GM23338 (cell line): ENCODE data around the gene COPE. TPM values are rescaled to one million over a fixed set of nuclear protein-coding genes. Genes with fewer than 3 reads are reported as not detected.

Experiments used
- ATAC-seq: fragments of 200-7000 bp; cut with Tn5 transposase; 3 replicates; pipeline ENCODE4 v1.9.1; 2020
- DNase-seq: peaks from one replicate; pipeline ENCODE4 v3.0.0-alpha.2; 2015; ENCODE audit warnings: low spot score
- H2AFZ ChIP-seq: fragments of 200-600 bp; sonication (generic); 2 replicates; pipeline ENCODE4 v1.8.0; 2016; ENCODE audit warnings: antibody characterized with exemption, mild to moderate bottlenecking, moderate library complexity
- H3F3A ChIP-seq: fragments of 200-600 bp; sonication (generic); replicated peaks from 2 replicates; pipeline ENCODE4 v1.8.0; 2017; ENCODE audit warnings: antibody characterized with exemption, mixed run types, low read depth
- H3K27ac ChIP-seq: fragments of 200-600 bp; sonication (generic); 2 replicates; pipeline ENCODE4 v1.6.1; 2016; ENCODE audit warnings: low read depth
- H3K27me3 ChIP-seq: fragments of 200-600 bp; sonication (generic); 2 replicates; pipeline ENCODE4 v1.8.0; 2016; ENCODE audit warnings: mild to moderate bottlenecking, mixed run types, moderate library complexity; ENCODE audit not compliant: insufficient read depth
- H3K36me3 ChIP-seq: fragments of 200-600 bp; sonication (generic); 2 replicates; pipeline ENCODE4 v1.8.0; 2016; ENCODE audit warnings: mild to moderate bottlenecking; ENCODE audit not compliant: insufficient read depth
- H3K4me1 ChIP-seq: fragments of 200-600 bp; sonication (generic); 2 replicates; pipeline ENCODE4 v1.8.0; 2016; ENCODE audit warnings: mild to moderate bottlenecking, moderate library complexity; ENCODE audit not compliant: insufficient read depth
- H3K4me2 ChIP-seq: fragments of 200-600 bp; sonication (generic); 2 replicates; pipeline ENCODE4 v1.7.1; 2017; ENCODE audit warnings: mixed run types
- H3K4me3 ChIP-seq: fragments of 200-600 bp; sonication (generic); 2 replicates; pipeline ENCODE4 v1.6.1; 2016; ENCODE audit warnings: mixed run types
- H3K79me2 ChIP-seq: fragments of 200-600 bp; sonication (generic); replicated peaks from 2 replicates; pipeline ENCODE4 v1.8.0; 2017; ENCODE audit warnings: mild to moderate bottlenecking; ENCODE audit not compliant: insufficient read depth
- H3K9me2 ChIP-seq: fragments of 200-600 bp; sonication (generic); 2 replicates; pipeline ENCODE4 v1.8.0; 2017; ENCODE audit not compliant: insufficient read depth
- H4K20me1 ChIP-seq: fragments of 200-600 bp; sonication (generic); replicated peaks from 2 replicates; pipeline ENCODE4 v1.8.0; 2017; ENCODE audit warnings: mild to moderate bottlenecking; ENCODE audit not compliant: insufficient read depth
- H3K27ac Mint-ChIP-seq: 2 replicates; pipeline ENCODE4 v1.8.0; 2020; ENCODE audit warnings: inconsistent platforms, mild to moderate bottlenecking, moderate library complexity, mixed read lengths
- H3K27me3 Mint-ChIP-seq: 3 replicates; pipeline ENCODE4 v1.8.0; 2022; ENCODE audit warnings: low read depth, mild to moderate bottlenecking, moderate library complexity, mixed read lengths, inconsistent platforms; ENCODE audit not compliant: insufficient read depth, poor library complexity
- H3K36me3 Mint-ChIP-seq: 3 replicates; pipeline ENCODE4 v1.8.0; 2021; ENCODE audit warnings: low read depth, mild to moderate bottlenecking, inconsistent platforms, moderate library complexity, mixed read lengths
- H3K4me1 Mint-ChIP-seq: 3 replicates; pipeline ENCODE4 v1.8.0; 2020; ENCODE audit warnings: mild to moderate bottlenecking, inconsistent platforms, mixed read lengths
- H3K4me3 Mint-ChIP-seq: 3 replicates; pipeline ENCODE4 v1.8.0; 2021; ENCODE audit warnings: moderate library complexity, mild to moderate bottlenecking, inconsistent platforms, mixed read lengths
- H3K9me3 Mint-ChIP-seq: 3 replicates; pipeline ENCODE4 v1.8.0; 2020; ENCODE audit warnings: moderate library complexity, mild to moderate bottlenecking, inconsistent platforms, mixed read lengths
- CREB1 ChIP-seq: fragments of 250-450 bp; sonication (Bioruptor Pico); IDR thresholded peaks from 2 replicates; pipeline ENCODE4 v1.5.0; 2020; ENCODE audit warnings: low read depth, mild to moderate bottlenecking, moderate library complexity
- EZH2 ChIP-seq: fragments of 200-600 bp; sonication (generic); IDR thresholded peaks from one replicate; pipeline ENCODE4 v1.8.0; 2017; ENCODE audit warnings: antibody characterized with exemption, mild to moderate bottlenecking, low read depth; ENCODE audit not compliant: unreplicated experiment
- EZH2phosphoT487 ChIP-seq: fragments of 200-600 bp; sonication (generic); IDR thresholded peaks from one replicate; pipeline ENCODE4 v1.8.1; 2018; ENCODE audit warnings: antibody characterized with exemption; ENCODE audit not compliant: unreplicated experiment
- JUNB ChIP-seq: IDR thresholded peaks from one replicate; pipeline ENCODE4 v1.6.1; 2016; ENCODE audit warnings: antibody characterized with exemption; ENCODE audit not compliant: unreplicated experiment
- NANOG ChIP-seq: IDR thresholded peaks from 2 replicates; pipeline ENCODE4 v1.6.1; 2016; ENCODE audit warnings: antibody characterized with exemption, borderline replicate concordance
- POLR2AphosphoS5 ChIP-seq: IDR thresholded peaks from 2 replicates; pipeline ENCODE4 v1.6.1; 2016; ENCODE audit warnings: antibody characterized with exemption, low read depth
- STAT1 ChIP-seq: IDR thresholded peaks from one replicate; pipeline ENCODE4 v1.6.1; 2016; ENCODE audit warnings: antibody characterized with exemption; ENCODE audit not compliant: unreplicated experiment
- ZNF114 ChIP-seq: fragments of 250-450 bp; sonication (Bioruptor Pico); IDR thresholded peaks from 2 replicates; pipeline ENCODE4 v1.5.0; 2020; ENCODE audit warnings: mild to moderate bottlenecking, moderate library complexity
- ZNF331 ChIP-seq: fragments of 250-450 bp; sonication (Bioruptor Pico); IDR thresholded peaks from 2 replicates; pipeline ENCODE4 v1.5.0; 2020; ENCODE audit warnings: low read depth, mild to moderate bottlenecking, moderate library complexity
- polyA plus RNA-seq: library from polyadenylated mRNA; unstranded; fragments of >200 nt; fragmentation: Nextera tagmentation; extraction: Ambion mirVana; gene quantifications from 2 replicates; pipeline ENCODE4 v1.2.1, GENCODE V29; 2016
- total RNA-seq: library from RNA; depleted of rRNA; stranded (reverse); fragments of >200 nt; shearing (Covaris generic); gene quantifications from 2 replicates; pipeline ENCODE4 v1.2.3, GENCODE V29; 2014
- TF ChIP-seq, protein P1 (sequence below): IDR thresholded peaks from one replicate; pipeline ENCODE4 v1.6.1; 2018; ENCODE audit warnings: antibody characterized with exemption; ENCODE audit not compliant: unreplicated experiment
- TF ChIP-seq, protein P2 (sequence below): IDR thresholded peaks from 2 replicates; pipeline ENCODE4 v1.6.1; 2016; ENCODE audit warnings: antibody characterized with exemption
- TF ChIP-seq, protein P3 (sequence below), 2 experiments: fragments of 200-600 bp in 1 of 2; sonication (generic) in 1 of 2; conservative IDR thresholded peaks; 2 replicates each; pipeline versions ENCODE4 v1.5.1 to v1.6.1; 2016 to 2017; ENCODE audit warnings: antibody characterized with exemption in 2 of 2, low read depth in 2 of 2, mild to moderate bottlenecking in 2 of 2, moderate library complexity in 1 of 2
- TF ChIP-seq, protein P4 (sequence below): fragments of 250-450 bp; sonication (Bioruptor Pico); IDR thresholded peaks from 2 replicates; pipeline ENCODE4 v1.5.0; 2020; ENCODE audit warnings: mild to moderate bottlenecking, moderate library complexity

Gene COPE
- total and polyA plus RNA-seq, 2 experiments from 2014 or later, result 263 TPM

DNA sequence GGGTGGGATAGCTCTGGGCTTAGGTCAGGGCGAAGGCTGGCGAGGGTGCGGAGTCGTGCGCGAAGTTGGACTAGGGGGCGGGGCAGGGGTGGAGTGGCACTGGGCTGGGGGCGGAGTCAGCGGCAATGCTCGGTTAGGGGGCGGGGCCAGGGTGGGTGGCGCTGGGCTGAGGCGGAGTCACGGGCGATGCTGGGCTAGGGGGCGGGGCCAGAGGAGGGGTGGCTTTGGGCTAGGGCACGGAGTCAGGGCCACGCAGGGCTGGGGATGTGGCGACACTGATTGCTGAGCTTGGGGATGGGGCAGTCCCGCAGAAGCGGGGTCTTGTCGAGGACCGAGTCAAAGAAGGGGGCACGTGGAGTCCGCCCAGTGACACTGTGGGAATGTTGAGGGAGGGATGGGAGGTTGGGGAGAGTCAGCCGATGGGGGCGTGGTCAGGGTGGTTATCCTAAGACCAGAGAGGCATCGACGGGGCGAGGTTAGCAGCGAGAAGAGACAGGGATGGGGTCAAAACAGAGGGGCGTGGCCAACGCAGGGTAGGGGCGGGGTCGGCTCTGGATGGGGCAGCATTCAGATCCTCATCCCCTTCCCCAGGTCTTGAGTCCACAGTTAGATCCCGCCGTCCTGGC lies 13.1 kb upstream of the COPE start:
- peak overlapping the region; percentile 86 for H3K4me2 ChIP-seq
- Mint-ChIP-seq H3K27ac (peak overlapping the region; percentile 86), H3K4me1 (peaks cover 4% of the 10 kb centered on the region; the same call in 2 of the 3 replicates), H3K27me3 (peaks cover 11% of the 10 kb centered on the region), H3K4me3 (peak overlapping the region; percentile 69), H3K36me3 (peaks cover 44% of the 10 kb centered on the region), H3K9me3 (no peaks in the 10 kb centered on the region)
- peaks cover 8% of the 10 kb centered on the region; the same call in 1 of the 2 replicates for H3K4me1 ChIP-seq
- DNase-seq, result peak; percentile 98
- no peak overlapping the region for H2AFZ ChIP-seq
- H3F3A ChIP-seq, result peaks cover 4% of the 10 kb centered on the region; the same call in 1 of the 2 replicates
- no peaks in the 10 kb centered on the region for H3K79me2 ChIP-seq
- no peaks in the 10 kb centered on the region; the same call in 1 of the 2 replicates for H4K20me1 ChIP-seq
- H3K4me3 ChIP-seq, result peak overlapping the region; percentile 69
- no peaks in the 10 kb centered on the region for H3K9me2 ChIP-seq
- TF ChIP-seq EZH2phosphoT487, result no peak
- TF ChIP-seq ZNF114 (CRISPR knock-in tag), result no peak
- no peak for TF ChIP-seq JUNB
- TF ChIP-seq, protein P1, sequence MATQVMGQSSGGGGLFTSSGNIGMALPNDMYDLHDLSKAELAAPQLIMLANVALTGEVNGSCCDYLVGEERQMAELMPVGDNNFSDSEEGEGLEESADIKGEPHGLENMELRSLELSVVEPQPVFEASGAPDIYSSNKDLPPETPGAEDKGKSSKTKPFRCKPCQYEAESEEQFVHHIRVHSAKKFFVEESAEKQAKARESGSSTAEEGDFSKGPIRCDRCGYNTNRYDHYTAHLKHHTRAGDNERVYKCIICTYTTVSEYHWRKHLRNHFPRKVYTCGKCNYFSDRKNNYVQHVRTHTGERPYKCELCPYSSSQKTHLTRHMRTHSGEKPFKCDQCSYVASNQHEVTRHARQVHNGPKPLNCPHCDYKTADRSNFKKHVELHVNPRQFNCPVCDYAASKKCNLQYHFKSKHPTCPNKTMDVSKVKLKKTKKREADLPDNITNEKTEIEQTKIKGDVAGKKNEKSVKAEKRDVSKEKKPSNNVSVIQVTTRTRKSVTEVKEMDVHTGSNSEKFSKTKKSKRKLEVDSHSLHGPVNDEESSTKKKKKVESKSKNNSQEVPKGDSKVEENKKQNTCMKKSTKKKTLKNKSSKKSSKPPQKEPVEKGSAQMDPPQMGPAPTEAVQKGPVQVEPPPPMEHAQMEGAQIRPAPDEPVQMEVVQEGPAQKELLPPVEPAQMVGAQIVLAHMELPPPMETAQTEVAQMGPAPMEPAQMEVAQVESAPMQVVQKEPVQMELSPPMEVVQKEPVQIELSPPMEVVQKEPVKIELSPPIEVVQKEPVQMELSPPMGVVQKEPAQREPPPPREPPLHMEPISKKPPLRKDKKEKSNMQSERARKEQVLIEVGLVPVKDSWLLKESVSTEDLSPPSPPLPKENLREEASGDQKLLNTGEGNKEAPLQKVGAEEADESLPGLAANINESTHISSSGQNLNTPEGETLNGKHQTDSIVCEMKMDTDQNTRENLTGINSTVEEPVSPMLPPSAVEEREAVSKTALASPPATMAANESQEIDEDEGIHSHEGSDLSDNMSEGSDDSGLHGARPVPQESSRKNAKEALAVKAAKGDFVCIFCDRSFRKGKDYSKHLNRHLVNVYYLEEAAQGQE, result no peak
- TF ChIP-seq ZNF331 (CRISPR knock-in tag), result no peak
- no peak; the same call in 1 of the 2 replicates for TF ChIP-seq POLR2AphosphoS5
- TF ChIP-seq, protein P2, sequence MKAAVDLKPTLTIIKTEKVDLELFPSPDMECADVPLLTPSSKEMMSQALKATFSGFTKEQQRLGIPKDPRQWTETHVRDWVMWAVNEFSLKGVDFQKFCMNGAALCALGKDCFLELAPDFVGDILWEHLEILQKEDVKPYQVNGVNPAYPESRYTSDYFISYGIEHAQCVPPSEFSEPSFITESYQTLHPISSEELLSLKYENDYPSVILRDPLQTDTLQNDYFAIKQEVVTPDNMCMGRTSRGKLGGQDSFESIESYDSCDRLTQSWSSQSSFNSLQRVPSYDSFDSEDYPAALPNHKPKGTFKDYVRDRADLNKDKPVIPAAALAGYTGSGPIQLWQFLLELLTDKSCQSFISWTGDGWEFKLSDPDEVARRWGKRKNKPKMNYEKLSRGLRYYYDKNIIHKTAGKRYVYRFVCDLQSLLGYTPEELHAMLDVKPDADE, result no peak
- no peak for TF ChIP-seq EZH2
- TF ChIP-seq STAT1, result no peak
- TF ChIP-seq, protein P3, sequence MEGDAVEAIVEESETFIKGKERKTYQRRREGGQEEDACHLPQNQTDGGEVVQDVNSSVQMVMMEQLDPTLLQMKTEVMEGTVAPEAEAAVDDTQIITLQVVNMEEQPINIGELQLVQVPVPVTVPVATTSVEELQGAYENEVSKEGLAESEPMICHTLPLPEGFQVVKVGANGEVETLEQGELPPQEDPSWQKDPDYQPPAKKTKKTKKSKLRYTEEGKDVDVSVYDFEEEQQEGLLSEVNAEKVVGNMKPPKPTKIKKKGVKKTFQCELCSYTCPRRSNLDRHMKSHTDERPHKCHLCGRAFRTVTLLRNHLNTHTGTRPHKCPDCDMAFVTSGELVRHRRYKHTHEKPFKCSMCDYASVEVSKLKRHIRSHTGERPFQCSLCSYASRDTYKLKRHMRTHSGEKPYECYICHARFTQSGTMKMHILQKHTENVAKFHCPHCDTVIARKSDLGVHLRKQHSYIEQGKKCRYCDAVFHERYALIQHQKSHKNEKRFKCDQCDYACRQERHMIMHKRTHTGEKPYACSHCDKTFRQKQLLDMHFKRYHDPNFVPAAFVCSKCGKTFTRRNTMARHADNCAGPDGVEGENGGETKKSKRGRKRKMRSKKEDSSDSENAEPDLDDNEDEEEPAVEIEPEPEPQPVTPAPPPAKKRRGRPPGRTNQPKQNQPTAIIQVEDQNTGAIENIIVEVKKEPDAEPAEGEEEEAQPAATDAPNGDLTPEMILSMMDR (conservative IDR thresholded peaks at IDR 0.05; ENCODE audit: low read depth in 2 of 2), result no peak
- TF ChIP-seq, protein P4, sequence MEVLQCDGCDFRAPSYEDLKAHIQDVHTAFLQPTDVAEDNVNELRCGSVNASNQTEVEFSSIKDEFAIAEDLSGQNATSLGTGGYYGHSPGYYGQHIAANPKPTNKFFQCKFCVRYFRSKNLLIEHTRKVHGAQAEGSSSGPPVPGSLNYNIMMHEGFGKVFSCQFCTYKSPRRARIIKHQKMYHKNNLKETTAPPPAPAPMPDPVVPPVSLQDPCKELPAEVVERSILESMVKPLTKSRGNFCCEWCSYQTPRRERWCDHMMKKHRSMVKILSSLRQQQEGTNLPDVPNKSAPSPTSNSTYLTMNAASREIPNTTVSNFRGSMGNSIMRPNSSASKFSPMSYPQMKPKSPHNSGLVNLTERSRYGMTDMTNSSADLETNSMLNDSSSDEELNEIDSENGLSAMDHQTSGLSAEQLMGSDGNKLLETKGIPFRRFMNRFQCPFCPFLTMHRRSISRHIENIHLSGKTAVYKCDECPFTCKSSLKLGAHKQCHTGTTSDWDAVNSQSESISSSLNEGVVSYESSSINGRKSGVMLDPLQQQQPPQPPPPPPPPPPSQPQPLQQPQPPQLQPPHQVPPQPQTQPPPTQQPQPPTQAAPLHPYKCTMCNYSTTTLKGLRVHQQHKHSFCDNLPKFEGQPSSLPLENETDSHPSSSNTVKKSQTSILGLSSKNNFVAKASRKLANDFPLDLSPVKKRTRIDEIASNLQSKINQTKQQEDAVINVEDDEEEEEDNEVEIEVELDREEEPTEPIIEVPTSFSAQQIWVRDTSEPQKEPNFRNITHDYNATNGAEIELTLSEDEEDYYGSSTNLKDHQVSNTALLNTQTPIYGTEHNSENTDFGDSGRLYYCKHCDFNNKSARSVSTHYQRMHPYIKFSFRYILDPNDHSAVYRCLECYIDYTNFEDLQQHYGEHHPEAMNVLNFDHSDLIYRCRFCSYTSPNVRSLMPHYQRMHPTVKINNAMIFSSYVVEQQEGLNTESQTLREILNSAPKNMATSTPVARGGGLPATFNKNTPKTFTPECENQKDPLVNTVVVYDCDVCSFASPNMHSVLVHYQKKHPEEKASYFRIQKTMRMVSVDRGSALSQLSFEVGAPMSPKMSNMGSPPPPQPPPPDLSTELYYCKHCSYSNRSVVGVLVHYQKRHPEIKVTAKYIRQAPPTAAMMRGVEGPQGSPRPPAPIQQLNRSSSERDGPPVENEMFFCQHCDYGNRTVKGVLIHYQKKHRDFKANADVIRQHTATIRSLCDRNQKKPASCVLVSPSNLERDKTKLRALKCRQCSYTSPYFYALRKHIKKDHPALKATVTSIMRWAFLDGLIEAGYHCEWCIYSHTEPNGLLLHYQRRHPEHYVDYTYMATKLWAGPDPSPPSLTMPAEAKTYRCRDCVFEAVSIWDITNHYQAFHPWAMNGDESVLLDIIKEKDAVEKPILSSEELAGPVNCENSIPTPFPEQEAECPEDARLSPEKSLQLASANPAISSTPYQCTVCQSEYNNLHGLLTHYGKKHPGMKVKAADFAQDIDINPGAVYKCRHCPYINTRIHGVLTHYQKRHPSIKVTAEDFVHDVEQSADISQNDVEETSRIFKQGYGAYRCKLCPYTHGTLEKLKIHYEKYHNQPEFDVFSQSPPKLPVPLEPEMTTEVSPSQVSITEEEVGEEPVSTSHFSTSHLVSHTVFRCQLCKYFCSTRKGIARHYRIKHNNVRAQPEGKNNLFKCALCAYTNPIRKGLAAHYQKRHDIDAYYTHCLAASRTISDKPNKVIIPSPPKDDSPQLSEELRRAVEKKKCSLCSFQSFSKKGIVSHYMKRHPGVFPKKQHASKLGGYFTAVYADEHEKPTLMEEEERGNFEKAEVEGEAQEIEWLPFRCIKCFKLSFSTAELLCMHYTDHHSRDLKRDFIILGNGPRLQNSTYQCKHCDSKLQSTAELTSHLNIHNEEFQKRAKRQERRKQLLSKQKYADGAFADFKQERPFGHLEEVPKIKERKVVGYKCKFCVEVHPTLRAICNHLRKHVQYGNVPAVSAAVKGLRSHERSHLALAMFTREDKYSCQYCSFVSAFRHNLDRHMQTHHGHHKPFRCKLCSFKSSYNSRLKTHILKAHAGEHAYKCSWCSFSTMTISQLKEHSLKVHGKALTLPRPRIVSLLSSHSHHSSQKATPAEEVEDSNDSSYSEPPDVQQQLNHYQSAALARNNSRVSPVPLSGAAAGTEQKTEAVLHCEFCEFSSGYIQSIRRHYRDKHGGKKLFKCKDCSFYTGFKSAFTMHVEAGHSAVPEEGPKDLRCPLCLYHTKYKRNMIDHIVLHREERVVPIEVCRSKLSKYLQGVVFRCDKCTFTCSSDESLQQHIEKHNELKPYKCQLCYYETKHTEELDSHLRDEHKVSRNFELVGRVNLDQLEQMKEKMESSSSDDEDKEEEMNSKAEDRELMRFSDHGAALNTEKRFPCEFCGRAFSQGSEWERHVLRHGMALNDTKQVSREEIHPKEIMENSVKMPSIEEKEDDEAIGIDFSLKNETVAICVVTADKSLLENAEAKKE, result no peak
- no peak for TF ChIP-seq CREB1 (CRISPR knock-in tag)
- no peak for TF ChIP-seq NANOG
- H3K27me3 ChIP-seq, result no peaks in the 10 kb centered on the region
- no peaks in the 10 kb centered on the region for H3K36me3 ChIP-seq
- peak; percentile 84 for ATAC-seq
- no peak overlapping the region for H3K27ac ChIP-seq
